Activated CD4-positive, alpha-beta T cell treated with anti-CD3 and anti-CD28 coated beads for 1 hour (primary cell): ENCODE results near the gene PCGF6.
"Not testable (repeated sequence)": the region's sequence is repeated elsewhere in the genome, so short reads cannot be mapped to it uniquely, and the experiment has no call there.

ENCODE experiments used
- DNase-seq: peaks from one replicate; pipeline ENCODE4 v3.0.0-alpha.2; 2020

Gene PCGF6

DNA sequence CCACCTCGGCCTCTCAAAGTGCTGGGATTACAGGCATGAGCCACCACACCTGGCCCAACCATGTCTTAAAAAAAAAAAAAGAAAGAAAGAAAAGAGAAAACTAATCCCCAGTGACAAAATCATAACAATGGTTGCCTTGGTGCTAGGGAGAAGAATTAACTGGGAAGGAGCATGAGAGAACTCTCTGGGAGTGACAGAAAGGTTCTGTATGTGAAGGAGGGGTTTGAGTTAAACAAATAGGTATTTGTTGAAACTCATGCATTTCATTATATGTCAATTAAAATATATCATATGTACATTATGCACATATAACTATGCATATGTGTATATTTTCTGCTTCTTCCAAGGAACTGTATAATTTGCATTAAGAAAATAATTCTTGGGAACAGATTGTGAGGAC, 40.7 kb downstream of the PCGF6 start:
- DNase-seq: no peak

DNA sequence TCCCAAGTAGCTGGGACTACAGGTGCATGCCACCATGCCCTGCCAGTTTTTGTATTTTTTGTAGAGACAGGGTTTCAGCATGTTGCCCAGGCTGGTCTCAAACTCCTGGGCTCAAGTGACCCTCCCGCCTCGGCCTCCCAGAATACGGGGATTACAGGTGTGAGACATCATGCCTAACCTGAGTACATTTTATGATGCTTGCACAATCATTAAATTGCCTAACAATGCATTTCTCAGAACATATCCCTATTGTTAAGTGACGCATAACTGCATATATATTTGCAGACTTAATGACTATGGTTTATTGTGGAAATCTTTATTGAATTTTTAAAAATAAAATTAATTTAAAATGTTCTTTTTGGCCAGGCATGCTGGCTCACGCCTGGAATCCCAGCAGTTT, 43.3 kb downstream of the PCGF6 start:
- DNase-seq: no peak

GRCh38 chr10:103295374-103296015, 55.4 kb downstream of the PCGF6 start:
- DNase-seq: no peak

DNA sequence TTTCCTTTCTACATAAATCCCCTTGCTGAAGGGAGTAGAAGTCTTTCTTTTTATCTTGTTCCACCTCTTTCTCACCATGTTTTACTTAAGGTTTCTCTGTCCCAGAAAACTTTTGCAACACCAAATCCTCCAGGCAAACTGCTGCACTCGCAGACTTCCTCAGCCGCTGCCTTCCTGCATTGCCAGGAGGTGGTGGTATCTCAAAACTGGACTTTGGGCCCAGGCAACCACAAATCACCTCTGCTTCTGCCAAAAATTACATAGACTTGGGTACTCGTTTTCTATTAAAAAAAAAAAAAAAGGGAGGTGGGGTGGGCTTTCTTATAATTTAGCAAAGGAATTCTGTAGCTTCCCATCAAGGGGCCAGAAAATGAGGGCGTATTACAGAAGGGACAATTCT, 59.4 kb downstream of the PCGF6 start:
- no peak for DNase-seq

GRCh38 chr10:103287992-103288391, 62.9 kb downstream of the PCGF6 start:
- no peak for DNase-seq

GRCh38 chr10:103284170-103284569, 66.8 kb downstream of the PCGF6 start:
- no peak for DNase-seq

GRCh38 chr10:103282961-103283360, 68.0 kb downstream of the PCGF6 start:
- DNase-seq: no peak

DNA sequence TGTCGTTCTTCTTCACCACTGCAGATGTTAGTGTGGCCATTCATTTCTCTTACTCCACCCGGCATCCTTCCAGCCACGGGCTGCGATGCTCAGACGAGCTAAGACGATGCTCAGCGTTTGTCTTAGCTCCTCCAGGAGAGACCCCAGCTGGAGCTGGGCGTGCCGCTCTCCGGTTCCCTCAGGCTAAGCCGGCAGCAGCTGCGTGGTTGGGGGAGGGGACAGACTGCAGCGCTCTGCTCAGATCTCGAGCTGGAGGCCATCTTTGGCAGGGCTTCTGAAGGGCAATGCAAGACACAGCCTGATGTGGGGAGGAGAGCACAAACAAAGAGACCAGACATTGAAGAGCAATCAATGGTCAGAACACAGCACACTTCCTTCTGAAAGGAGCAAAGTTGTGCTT, 69.2 kb downstream of the PCGF6 start:
- no peak for DNase-seq

- DNase-seq: no peak
Measured at GRCh38 chr10:103280506-103280905, 70.4 kb downstream of the PCGF6 start.

DNA sequence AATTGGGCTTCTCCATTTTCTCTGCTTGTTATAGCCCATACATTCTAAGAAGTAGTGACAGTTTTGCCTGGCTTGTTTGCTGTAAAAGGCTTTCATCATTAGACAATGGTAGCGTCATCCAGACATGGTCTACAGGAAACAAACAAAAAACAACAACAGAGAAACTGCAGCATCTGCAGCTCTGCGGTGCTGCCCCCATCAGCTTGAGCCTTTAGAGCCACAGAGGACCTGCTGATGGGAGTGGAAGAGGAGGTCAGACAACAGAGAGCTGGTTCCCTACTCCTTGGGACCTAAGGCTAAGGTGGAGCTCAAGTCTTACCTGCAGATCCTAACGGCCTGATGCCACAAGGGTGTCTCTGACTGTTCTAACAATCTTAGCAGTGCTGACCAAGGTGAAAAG, 70.9 kb downstream of the PCGF6 start:
- DNase-seq: no peak

DNA sequence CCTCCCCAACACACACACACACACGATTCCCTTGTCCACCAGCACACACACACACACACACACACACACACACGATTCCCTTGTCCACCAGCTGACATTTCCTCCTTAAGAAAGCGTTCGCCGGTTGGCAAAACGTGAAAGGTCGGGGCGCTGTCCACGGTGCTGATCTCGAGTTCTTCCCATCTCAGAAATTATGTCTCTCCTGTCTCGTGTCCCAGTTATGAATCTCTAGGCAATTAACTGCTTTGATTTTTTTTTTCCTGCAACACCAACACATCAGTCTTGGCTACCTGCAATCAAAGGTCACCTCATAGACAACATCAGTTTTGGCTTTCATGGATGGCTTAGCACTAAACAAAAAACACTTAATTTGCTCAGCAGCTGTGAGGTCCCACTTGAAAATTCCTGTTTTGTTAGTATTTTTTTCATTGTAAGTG, 72.1 kb downstream of the PCGF6 start:
- DNase-seq: no peak

DNA sequence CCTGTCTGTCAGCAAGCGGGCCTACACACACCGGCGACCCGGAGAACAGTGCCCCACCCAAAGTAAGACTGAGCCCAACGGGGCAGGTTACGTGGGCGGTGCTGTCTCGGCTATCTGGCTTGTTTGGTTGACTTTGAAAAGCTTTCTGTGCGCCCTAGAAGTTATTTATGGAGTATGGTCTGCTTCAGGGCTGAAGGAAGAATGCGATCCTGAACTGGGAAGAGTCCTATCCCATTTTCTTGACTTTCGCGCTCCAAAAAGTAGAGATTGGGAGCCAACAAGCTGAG, 72.5 kb downstream of the PCGF6 start:
- no peak for DNase-seq

DNA sequence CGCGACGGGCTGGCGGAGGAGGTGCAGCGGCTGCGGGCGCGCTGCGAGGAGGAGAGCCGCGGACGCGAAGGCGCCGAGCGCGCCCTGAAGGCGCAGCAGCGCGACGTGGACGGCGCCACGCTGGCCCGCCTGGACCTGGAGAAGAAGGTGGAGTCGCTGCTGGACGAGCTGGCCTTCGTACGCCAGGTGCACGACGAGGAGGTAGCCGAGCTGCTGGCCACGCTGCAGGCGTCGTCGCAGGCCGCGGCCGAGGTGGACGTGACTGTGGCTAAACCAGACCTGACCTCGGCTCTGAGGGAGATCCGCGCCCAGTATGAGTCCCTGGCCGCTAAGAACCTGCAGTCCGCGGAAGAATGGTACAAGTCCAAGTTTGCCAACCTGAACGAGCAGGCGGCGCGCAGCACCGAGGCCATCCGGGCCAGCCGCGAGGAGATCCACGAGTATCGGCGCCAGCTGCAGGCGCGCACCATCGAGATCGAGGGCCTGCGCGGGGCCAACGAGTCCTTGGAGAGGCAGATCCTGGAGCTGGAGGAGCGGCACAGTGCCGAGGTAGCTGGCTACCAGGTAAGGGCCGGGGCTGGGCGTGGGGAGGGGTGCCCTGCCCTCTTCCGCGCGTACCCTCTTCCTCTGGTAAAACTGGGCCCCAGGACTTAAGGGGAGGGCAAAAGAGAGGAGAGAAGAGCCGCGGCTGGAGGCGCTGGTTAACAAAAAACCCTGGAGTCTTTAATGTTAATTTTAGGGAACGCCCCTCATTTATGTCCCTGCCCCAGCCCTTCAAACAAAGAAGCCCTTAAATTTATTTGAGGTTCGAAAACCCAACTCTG, 73.0 kb downstream of the PCGF6 start:
- no peak for DNase-seq

GRCh38 chr10:103276896-103277712, 73.8 kb downstream of the PCGF6 start, which contains the start of gene INA:
Gene INA, plus strand, starts transcription at chr10:103277138. Its CDS starts 74 bp downstream, at chr10:103277212.
- DNase-seq: no peak

DNA sequence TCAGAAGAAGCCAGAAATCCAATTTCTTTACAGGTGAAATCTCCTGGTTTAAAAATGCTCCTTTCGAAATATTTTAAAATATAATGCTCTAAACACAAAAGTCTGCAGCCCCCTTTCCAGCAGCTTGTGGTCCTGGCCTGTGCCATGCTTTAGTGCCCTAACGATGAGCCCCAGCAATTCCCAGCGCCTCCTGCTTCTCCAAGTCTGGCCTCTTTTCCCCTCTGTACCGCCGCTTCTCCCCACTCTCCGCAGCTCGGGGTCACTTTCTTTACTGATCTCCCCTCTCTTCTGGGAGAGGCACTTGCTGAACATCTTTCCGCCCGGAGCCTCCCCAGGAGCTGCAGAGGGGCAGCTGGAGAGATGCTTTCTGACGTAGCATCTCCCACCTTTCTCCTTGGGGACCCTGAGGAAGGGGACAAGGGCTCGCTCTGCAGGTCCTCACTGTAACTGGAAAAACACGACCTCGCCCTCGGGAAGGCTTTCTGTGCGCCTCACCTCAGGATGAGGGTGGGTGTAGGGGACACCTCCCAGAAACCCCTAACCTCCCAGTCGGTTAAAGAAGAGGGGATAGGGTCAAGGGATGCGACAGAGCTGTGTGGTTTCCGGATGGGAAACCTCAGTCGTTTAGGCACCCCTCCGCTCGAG, 74.6 kb downstream of the PCGF6 start:
- DNase-seq: no peak

DNA sequence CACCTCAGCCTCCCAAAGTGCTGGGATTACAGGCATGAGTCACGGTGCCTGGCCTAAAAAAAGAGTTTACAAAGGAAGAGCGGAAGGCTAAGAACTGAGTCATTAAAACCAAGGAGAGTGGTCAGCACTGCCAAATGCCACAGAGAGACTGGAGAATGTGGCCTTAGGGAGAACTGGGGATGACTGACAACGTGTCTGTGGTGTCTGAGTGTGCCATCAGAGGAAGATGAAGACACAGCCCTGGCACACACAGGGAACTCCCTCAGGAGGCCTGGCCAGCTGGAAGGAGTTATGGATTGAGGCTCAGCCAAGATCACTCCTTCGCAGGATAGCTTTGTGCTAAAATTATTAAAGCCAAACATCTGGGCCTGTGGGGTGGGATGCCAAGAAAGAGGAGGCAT, 77.9 kb downstream of the PCGF6 start:
- no peak for DNase-seq

DNA sequence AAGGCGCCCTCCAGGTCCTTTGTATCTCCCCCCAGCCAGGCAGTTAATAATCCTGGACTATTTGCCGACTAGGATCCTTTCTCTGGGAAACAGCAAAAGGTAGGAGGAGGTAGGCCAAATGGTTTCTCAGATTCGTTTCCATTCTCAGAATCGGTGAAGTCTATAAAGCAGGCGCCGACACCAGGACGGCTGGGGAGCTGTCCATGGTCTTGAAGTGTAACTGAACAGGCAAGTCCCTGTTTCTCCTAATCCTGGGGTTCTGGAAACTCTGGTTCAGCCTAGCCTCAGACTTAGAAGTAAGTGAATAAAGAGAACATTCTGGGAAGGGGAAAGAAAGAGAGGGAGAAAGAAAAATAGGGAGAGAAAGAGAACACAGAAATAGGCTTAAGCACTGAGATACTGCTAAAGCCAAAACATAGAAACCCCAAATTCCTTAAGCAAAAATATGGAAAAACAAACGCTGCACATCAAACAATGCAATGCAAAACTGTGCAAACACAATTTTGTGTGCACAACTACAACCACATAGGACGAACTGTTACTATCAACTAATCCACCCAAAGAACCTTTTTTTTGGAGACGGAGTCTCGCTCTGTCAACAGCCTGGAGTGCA, 85.1 kb downstream of the PCGF6 start:
- no peak for DNase-seq

- no peak for DNase-seq
Measured at GRCh38 chr10:103262229-103262628, 88.7 kb downstream of the PCGF6 start.

DNA sequence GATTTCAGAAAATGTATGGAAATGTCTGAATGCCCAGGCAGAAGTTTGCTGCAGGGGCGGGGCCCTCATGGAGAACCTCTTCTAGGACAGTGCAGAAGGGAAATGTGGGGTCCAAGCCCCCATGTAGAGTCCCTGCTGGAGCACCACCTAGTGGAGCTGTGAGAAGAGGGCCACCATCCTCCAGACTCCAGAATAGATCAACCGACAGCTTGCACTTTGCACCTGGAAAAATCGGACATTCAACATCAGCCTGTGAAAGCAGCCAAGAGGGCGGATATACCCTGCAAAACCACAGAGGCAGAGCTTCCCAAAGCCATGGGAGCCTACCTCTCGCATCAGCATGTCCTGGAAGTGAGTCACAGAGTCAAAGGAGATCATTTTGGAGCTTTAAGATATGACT, 91.0 kb downstream of the PCGF6 start:
- no peak for DNase-seq

DNA sequence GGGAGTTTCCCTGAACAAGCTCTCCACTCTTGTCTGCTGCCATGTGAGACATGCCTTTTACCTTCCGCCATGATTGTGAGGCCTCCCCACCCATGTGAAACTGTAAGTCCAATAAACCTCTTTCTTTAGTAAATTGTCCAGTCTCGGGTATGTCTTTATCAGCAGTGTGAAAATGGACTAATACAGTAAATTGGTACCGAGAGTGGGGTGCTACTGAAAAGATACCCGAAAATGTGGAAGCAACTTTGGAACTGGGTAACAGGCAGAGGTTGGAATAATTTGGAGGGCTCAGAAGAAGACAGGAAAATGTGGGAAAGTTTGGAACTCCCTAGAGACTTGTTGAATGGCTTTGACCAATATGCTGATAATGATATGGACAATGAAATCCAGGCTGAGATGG, 92.0 kb downstream of the PCGF6 start:
- DNase-seq: not testable (repeated sequence)

GRCh38 chr10:103257812-103258211, 93.1 kb downstream of the PCGF6 start:
- DNase-seq: no peak

GRCh38 chr10:103256613-103257012, 94.3 kb downstream of the PCGF6 start:
- no peak for DNase-seq
